NCI-H526 treated with DMSO at 0.1 percent for 48 hours (cell line): ENCODE results near the gene MAPK11.
"Not testable (repeated sequence)": the region's sequence is repeated elsewhere in the genome, so short reads cannot be mapped to it uniquely, and the experiment has no call there.

ENCODE experiments used
- DNase-seq: peaks from one replicate; lab custom pipeline; 2025; lab: John Stamatoyannopoulos, UW

The MAPK11 gene

DNA sequence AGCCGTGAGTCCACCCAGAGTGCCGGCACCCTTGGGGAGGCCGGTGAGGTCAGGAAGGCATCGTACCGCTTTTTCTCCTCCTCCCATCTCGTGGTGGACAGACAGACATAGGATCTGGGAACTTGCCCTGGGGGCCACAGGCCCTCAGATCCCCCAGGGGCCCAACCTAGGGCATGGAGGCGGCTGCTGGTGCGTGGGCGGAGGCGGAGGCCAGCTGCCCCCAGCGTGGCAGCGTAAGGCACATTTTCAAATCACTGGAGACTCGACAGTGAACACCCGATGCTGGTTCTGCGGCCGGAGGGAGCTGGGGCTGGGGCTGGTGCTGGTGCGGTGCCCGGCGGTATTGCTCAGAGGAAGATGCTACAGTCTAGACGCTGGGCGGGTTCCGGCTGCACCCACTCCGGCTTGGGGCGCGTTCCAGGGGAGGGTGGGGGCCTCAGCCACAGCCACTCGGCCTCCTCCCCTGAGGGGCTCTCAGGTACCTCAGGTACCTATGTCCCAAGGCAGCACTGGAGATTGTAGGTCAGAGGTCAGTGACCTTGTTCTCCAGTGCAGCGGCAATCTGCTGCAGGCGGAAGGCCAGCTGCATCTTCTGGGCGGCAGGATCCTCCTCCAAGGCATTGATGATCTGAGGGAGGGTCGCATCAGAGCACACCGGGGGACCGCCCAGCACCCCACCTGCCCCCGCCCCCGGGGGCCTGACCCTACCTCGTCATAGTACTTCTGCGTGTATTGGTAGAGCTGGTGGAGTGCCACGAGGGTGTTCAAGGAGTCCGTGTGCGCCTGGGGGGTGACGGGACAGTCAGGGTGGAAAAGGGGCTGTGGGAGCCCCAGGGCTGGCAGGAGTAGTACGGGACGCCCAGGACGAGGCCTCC lies 5.2 kb upstream of the MAPK11 start:
- no peak for DNase-seq

DNA sequence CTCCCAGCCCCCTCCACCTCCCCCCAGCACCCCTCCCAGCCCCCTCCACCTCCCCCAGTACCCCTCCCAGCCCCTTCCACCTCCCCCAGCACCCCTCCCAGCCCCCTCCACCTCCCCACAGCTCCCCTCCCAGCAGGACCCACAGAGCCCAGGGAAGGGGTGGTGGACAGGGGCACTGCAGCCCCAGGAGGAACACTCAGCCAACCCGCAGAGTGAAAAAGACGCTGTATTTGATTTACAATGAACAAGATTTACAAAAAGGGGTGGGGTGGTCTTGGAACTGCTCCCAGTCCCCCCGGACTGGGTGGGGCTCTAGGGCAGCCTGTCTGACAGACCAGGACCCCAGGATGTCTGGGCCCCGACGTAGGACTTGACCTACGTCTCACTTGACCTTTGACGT lies 4.6 kb upstream of the MAPK11 start:
- DNase-seq, result no peak

GRCh38 chr22:50274311-50274710 lies 4.1 kb upstream of the MAPK11 start:
- no peak for DNase-seq

DNA sequence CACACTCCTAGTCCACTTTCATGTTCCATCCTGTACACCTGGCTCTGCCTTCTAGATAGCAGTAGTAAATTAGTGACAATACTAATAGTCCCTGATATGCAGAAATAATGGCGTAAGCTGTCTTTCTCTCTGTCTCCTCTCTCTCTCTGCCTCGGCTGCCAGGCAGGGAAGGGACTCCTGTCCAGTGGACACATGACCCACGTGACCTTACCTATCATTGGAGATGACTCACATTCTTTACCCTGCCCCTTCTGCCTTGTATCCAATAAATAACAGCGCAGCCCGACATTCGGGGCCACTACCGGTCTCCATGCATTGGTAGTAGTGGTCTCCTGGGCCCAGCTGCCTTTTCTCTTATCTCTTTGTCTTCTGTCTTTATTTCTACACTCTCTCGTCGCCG lies 3.6 kb upstream of the MAPK11 start:
- DNase-seq, result not testable (repeated sequence)

GRCh38 chr22:50273352-50273751 lies 3.2 kb upstream of the MAPK11 start:
- DNase-seq, result not testable (repeated sequence)

DNA sequence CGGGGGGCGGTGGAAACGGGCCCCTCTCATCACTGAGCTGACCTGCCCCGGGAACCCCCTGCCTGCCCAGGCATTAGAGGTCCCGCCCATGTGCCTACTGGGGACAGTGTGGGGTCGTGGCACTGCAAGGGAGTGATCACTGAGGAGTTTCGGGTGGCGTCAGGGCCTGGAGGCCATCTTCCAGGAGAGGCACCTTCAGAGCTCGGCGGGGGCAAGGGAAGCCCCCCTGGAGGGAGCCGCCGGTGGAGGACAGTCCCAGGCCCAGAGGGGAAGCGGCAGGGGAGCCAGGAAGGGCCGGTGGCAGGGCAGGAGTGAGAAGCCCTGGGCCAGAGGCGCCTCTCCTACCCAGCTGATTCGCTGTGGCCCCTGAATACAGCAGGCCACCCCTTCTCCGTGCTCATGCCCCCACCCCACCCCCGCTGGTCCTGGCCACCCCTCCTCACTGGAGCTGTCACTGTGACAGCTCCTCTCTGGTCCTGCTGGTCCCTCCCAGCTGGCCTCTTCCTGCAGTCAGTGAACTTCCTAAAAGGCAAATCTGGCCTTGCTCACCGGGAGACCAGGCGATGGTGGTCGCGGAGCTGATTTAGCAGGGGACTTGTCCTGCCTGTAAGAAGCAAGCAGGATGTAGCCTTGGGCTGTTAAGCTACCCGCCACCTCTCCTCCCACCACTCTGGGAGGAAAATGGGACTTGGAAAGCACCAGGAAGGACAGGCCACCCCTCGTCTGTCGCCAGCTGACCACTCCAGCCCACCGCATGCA lies 2.0 kb upstream of the MAPK11 start:
- DNase-seq, result no peak

- peak; percentile 32 for DNase-seq
Observed at GRCh38 chr22:50271519-50271970, 1.4 kb upstream of the MAPK11 start.

- no peak for DNase-seq
Observed at GRCh38 chr22:50270666-50271394, 650 bp upstream of the MAPK11 start.

- DNase-seq, result no peak
Observed at GRCh38 chr22:50269573-50269969, 609 bp downstream of the MAPK11 start.

GRCh38 chr22:50268655-50269113 lies 1.5 kb downstream of the MAPK11 start:
- DNase-seq, result no peak

- DNase-seq, result no peak
Observed at GRCh38 chr22:50267591-50268390, 2.4 kb downstream of the MAPK11 start.

DNA sequence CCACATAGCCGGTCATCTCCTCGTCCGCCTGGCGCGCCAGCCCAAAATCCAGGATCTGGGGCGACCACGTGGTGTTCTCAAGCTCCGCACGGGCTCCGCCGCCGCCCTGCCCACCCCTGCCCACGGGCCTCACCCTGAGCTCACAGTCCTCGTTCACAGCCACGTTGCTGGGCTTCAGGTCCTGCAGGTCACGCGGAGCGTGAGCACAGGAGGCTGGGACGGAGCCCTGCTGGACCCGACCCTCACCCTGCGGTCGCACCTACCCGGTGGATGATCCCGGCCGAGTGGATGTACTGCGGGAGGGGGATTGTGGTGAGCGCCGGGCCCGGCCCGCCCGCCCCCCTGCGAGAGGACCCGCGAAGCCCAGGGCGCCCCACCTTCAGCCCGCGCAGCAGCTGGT lies 3.2 kb downstream of the MAPK11 start:
- no peak for DNase-seq

- no peak for DNase-seq
Observed at GRCh38 chr22:50264946-50265669, 5.1 kb downstream of the MAPK11 start.

GRCh38 chr22:50264104-50264745 lies 6.0 kb downstream of the MAPK11 start:
- no peak for DNase-seq

DNA sequence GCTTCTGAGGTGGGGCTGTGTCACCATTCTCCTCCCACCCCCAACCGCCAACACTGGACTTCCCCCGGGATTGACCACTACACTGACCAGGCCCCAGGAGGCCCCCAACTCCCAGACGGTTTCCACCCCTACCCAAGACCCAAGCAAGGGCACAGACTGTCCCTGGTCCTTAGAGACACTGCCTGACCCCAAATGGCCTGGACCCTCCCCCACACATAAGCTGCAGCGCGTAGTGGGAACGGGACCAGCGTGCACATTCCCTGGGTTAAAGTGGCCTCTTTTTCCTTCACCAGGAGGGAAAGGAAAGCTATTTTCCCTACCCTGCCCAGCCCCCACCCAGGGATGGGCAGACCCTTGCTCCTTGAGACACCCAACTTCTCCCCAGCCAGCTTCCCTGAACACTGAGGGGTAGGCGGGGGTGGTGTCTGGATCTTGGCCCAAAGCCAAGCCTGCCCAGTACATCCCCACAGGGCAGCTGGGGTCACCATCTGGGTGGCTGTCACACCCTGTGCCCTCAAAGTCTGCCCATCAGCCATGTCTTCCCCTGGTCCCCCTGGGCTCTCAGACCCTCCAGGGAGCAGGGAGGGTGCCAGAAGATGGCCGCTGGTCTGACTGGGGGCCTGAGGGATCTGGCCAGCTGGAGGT lies 7.1 kb downstream of the MAPK11 start:
- no peak for DNase-seq

DNA sequence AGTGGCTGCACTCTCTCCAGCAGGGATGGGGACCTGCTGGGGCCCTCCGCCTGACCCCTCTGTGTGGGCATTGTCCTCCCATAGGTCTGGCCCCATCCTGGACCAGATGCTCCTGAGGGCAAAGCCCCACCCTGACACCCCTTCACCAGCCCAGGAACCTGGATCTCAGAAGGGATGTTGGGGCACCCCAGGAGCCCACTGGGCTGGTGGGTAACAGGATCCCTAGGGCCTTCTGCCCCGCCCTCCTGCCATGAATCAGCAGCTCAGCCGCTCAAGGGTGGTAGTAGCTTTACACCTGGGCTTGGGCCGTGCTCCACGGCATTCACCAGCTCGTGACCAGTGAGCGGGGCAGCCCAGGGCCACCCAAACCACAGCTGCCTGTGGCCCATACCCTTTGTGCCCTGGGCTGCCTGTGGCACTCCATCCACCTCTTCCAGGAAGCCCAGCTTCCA lies 7.7 kb downstream of the MAPK11 start:
- no peak for DNase-seq

DNA sequence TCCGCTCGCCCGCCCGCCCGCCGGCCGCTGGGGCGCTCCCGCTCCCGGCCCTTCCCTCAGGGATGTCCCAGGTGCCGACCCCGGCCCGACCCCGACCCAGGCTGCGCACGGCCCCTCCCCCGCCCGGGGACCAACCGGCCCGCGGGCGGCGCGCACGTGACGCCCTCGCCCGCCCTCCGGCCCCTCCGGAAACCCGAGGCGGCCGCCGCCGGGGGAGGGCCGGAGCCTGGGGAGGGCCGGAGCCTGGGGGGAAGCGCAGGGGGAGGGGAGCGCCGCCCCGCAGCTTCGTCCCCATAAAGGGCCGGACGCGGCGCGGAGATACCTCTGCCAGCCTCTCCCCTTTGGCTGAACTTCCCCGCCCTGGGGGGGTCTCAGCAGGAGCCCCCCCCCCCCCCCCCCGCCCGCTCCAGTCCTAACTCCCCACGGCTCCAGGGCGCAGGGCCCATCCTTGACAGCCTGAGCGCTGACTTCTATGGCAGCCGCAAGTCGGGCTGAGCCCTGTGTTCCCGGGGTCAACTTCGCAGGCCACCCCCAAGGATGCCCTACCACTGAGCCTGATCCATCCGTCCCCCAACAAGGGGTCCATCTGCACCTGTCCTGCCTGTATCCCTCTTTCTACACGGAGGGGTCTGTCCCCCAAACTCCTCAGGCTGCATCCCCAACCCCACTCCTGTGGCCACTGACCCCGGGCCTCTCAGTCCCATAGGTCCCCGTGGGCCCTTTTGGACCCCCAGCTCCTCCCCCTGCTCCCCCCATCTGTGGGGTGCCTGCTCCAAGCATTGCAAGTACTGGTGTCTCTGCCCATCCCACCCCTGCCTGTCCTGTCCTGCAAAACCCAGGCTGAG lies 8.3 kb downstream of the MAPK11 start, which contains the start of gene MAPK12:
Gene MAPK12 (minus strand): TSS at position 69 of the 845 bp plus-strand sequence. CDS start 174 bp downstream, outside the sequence.
- peak; percentile 19 for DNase-seq

DNA sequence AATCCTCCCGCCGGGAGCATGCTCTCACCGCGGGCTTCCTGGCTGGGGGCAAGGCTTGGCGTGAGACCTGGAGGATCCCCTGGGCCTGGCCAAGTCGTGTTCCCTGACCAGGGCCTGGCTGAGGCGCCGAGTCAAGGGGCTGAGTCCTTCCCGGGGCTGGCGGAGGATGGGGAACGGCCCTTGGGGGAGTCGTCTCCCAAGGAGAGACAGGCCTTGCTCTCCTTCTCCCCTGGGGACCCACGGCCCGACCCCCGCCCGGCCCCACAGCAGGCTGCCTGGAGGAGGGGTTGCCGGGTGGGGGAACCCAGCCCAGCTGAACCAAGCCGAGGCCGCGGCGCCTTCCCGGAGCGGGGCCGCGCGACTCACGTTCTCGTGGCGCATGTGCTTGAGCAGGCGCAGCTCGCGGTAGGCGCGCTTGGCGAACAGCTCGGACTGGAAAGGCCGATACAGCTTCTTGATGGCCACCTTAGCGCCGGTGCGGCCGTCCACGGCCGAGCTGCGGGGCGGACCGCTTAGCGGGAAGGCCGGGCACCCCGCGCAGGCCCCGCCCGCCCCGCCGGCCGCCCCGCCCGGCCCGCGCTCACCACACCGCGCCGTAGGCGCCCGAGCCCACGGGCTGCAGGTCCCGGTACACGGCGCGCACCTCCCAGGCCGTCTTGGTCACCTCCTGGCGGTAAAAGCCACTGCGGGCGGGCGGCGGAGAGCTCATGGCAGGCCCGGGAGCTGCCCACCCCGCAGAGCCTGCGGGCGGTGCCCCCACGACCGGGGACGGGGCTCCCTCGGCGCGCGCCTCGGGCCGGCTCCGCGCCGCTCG lies 9.2 kb downstream of the MAPK11 start:
- no peak for DNase-seq
